BLaER1 (cell line): ENCODE results near the gene LIPA.

ENCODE experiments used
- H3K27ac ChIP-seq: shearing (Covaris generic); formaldehyde crosslinking; 2 replicates; pipeline ENCODE4 v1.8.1; 2022
- H3K27me3 ChIP-seq: shearing (Covaris generic); formaldehyde crosslinking; 2 replicates; pipeline ENCODE4 v1.8.1; 2022
- H3K36me3 ChIP-seq: shearing (Covaris generic); formaldehyde crosslinking; 2 replicates; pipeline ENCODE4 v1.8.1; 2022
- H3K4me1 ChIP-seq: shearing (Covaris generic); formaldehyde crosslinking; 2 replicates; pipeline ENCODE4 v1.8.1; 2022
- H3K4me2 ChIP-seq: shearing (Covaris generic); formaldehyde crosslinking; 2 replicates; pipeline ENCODE4 v1.8.1; 2022
- H3K4me3 ChIP-seq: shearing (Covaris generic); formaldehyde crosslinking; 2 replicates; pipeline ENCODE4 v1.8.1; 2022
- H3K9ac ChIP-seq: shearing (Covaris generic); formaldehyde crosslinking; 2 replicates; pipeline ENCODE4 v1.8.1; 2022
- H3K9me3 ChIP-seq: shearing (Covaris generic); formaldehyde crosslinking; 2 replicates; pipeline ENCODE4 v1.8.1; 2022
- H4K20me1 ChIP-seq: shearing (Covaris generic); formaldehyde crosslinking; 2 replicates; pipeline ENCODE4 v1.8.1; 2022
- Cebpa-rat ChIP-seq: shearing (Covaris generic); IDR thresholded peaks from 2 replicates; pipeline ENCODE4 v1.8.1; 2022

LIPA gene

GRCh38 chr10:89214566-89215165 lies 36.9 kb downstream of the LIPA start:
- peaks cover 15% of the 10 kb centered on the region for H3K4me1 ChIP-seq

DNA sequence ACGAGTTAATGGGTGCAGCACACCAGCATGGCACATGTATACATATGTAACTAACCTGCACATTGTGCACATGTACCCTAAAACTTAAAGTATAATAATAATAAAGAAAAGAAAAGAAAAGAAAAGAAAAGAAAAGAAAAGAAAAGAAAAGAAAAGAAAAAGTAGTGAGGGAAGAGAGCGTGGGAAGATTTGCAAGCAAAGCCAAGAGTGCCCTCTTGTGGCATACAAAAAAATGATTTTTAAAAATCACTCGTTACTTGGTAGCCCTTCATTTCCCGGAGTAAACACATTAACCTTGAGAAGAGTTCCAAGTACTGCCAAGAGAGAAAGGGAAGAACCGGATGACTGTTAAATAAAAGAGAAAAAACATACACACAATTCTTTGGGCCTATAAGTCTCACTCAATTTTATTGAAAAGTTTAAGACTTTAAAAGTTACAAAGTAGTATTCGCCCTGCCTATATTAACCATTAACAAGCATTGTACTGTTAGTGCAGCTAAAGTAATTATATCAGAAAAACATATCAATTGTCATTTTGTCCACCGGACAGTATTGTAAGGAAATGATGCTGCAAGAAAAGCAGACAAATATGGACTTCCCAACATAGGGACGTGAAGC lies 38.3 kb downstream of the LIPA start:
- H3K4me1 ChIP-seq = peaks cover 28% of the 10 kb centered on the region
- no peak overlapping the region for H3K27ac ChIP-seq
- H3K9ac ChIP-seq = no peak overlapping the region
- H3K4me3 ChIP-seq = no peak overlapping the region
- no peak overlapping the region for H3K4me2 ChIP-seq
- no peaks in the 10 kb centered on the region for H3K9me3 ChIP-seq
- H3K36me3 ChIP-seq = peaks cover 9% of the 10 kb centered on the region
- H4K20me1 ChIP-seq = peaks cover 2% of the 10 kb centered on the region
- H3K27me3 ChIP-seq = peaks cover 5% of the 10 kb centered on the region
- TF ChIP-seq Cebpa-rat = no peak

More at GRCh38 chr10:89214566-89215165, 36.9 kb downstream of the LIPA start:
- Histone ChIP-seq H3K9me3 (no peaks in the 10 kb centered on the region), H3K9ac (no peak overlapping the region), H3K4me3 (no peak overlapping the region), H3K36me3 (peaks cover 9% of the 10 kb centered on the region), H3K27ac (no peak overlapping the region), H3K4me2 (no peak overlapping the region), H3K27me3 (no peaks in the 10 kb centered on the region), H4K20me1 (no peaks in the 10 kb centered on the region)
- no peak for TF ChIP-seq Cebpa-rat

DNA sequence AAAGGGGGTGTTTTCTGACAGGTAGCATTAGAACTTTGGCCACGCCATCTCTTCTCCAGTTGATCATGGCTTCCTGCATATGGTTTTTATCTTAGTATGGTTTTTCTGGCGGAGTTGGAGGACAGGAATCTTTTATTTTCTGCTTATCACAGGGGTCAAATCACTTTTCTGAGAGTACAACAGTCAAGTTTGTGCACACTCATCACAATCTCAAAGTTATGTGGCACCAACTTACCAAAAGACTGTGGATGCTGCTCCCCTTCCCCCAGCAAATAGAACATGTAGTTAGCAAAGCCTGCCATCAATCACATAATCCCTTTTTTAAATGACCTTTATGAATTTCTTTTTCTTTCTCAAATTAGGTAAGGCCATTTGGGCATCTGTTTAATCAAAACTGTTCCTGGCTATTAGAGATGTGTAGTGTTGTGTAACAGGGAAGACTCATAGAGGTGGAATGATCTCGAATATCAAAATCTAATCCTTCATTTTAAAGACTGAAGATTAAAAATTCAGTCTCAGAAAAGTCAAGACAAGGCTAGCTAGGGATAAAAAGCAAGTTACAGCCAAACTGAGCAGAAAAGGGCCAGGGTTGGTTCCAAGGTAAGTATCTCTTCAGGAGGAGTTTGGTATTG lies 40.7 kb downstream of the LIPA start:
- peaks cover 29% of the 10 kb centered on the region for H3K27me3 ChIP-seq
- no peaks in the 10 kb centered on the region for H3K9me3 ChIP-seq
- peaks cover 43% of the 10 kb centered on the region for H3K4me1 ChIP-seq
- peaks cover 23% of the 10 kb centered on the region for H4K20me1 ChIP-seq
- no peak for TF ChIP-seq Cebpa-rat
- H3K4me3 ChIP-seq = no peak overlapping the region
- no peak overlapping the region for H3K9ac ChIP-seq
- no peak overlapping the region for H3K4me2 ChIP-seq
- peaks cover 9% of the 10 kb centered on the region for H3K36me3 ChIP-seq
- H3K27ac ChIP-seq = no peak overlapping the region

DNA sequence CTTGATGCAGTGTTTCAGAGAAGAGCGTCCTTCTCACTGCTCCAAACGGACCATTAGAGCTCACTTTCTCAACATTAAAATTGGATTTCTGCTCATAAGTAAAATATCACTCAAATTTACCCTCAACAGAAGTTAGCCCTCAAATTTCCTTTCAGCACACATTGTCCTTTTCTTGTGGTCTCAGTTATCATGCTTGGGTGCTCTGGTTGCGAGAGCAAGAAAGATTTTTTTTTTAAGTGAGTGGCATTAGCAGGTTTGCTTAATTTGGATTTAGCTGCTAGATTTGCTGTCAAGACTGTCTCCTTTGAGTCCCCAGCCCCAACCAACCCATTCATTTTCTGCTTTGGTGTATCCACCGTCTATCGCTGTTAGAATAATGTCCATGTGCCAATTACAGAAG lies 41.9 kb downstream of the LIPA start:
- Histone ChIP-seq H3K4me2 (peak overlapping the region; percentile 74), H3K4me1 (peaks cover 43% of the 10 kb centered on the region), H3K4me3 (no peak overlapping the region), H4K20me1 (peaks cover 23% of the 10 kb centered on the region), H3K9me3 (no peaks in the 10 kb centered on the region), H3K27ac (no peak overlapping the region), H3K9ac (no peak overlapping the region), H3K27me3 (peaks cover 41% of the 10 kb centered on the region), H3K36me3 (no peaks in the 10 kb centered on the region)
- no peak for TF ChIP-seq Cebpa-rat

GRCh38 chr10:89207801-89208551 lies 43.6 kb downstream of the LIPA start:
- Histone ChIP-seq H3K9ac (0 out of 2 replicates have a peak overlapping the region, but pooled peaks have one; percentile 52), H3K4me2 (peak overlapping the region; percentile 97)

GRCh38 chr10:89207181-89207800 lies 44.3 kb downstream of the LIPA start, which contains the start of gene CH25H:
Gene CH25H (minus strand): TSS chr10:89207317. CDS start chr10:89207292, 25 bp downstream.
- no peak for TF ChIP-seq Cebpa-rat
- 0 out of 2 replicates have a peak within 1 kb of the TSS, but pooled peaks have one; percentile 52 for H3K9ac ChIP-seq
- H3K27ac ChIP-seq = no peak within 1 kb of the TSS
- H3K36me3 ChIP-seq = no peaks in the 10 kb centered on the region
- peaks cover 23% of the 10 kb centered on the region for H4K20me1 ChIP-seq
- H3K9me3 ChIP-seq = no peaks in the 10 kb centered on the region
- H3K4me2 ChIP-seq = peak within 1 kb of the TSS; percentile 97
- H3K4me1 ChIP-seq = peaks cover 43% of the 10 kb centered on the region
- peaks cover 45% of the 10 kb centered on the region for H3K27me3 ChIP-seq
- peak within 1 kb of the TSS; percentile 64 for H3K4me3 ChIP-seq

More at GRCh38 chr10:89207801-89208551, 43.6 kb downstream of the LIPA start:
- Histone ChIP-seq H3K4me1 (peaks cover 43% of the 10 kb centered on the region), H3K27ac (no peak overlapping the region), H3K36me3 (no peaks in the 10 kb centered on the region), H3K9me3 (no peaks in the 10 kb centered on the region), H4K20me1 (peaks cover 23% of the 10 kb centered on the region), H3K27me3 (peaks cover 45% of the 10 kb centered on the region), H3K4me3 (peak overlapping the region; percentile 64)
- no peak for TF ChIP-seq Cebpa-rat

DNA sequence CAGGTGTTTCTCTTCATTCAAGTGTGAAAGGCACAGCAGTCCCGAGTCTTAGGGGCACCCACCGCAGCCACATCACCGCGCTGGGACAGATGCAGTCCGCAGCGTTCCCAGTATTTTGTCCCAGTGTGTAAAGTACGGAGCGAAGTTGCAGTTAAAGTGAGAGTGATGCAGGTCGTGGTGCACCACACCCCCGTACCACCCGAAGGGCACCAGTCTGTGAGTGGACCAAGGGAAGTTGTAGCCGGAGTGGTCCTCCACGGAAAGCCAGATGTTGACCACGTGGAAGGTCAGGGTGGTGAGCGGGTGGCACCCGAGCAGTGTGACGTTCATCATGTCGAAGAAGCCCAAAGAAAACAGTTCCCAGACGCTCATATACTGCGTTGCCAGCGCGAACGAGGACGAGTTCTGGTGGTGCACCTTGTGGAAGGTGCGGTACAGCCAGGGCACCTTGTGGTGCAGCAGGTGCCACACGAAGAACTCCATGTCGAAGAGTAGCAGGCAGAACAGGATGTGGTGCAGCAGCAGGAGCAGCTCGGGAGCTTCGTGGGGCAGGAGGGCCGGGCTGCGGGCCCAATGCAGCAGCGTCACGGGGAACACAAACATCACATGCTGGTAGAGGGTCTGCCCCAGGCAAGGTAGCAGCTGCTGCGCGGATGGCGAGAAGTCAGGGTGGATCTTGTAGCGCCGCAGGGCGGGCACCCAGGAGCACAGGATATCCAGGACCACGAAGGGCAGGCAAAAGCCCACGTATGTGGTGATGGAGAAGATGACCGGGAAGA lies 45.0 kb downstream of the LIPA start:
- Histone ChIP-seq H3K9ac (no peak overlapping the region), H3K4me1 (peaks cover 43% of the 10 kb centered on the region), H3K9me3 (no peaks in the 10 kb centered on the region), H3K27ac (no peak overlapping the region), H4K20me1 (peaks cover 23% of the 10 kb centered on the region), H3K36me3 (no peaks in the 10 kb centered on the region), H3K27me3 (peaks cover 45% of the 10 kb centered on the region), H3K4me3 (peak overlapping the region; percentile 64), H3K4me2 (peak overlapping the region; percentile 97)
- no peak for TF ChIP-seq Cebpa-rat

GRCh38 chr10:89204621-89205185 lies 46.9 kb downstream of the LIPA start:
- no peak for TF ChIP-seq Cebpa-rat

More at GRCh38 chr10:89204621-89205185, 46.9 kb downstream of the LIPA start:
- Histone ChIP-seq H3K9ac (no peak overlapping the region), H3K9me3 (no peaks in the 10 kb centered on the region), H3K4me3 (no peak overlapping the region), H3K4me1 (peaks cover 33% of the 10 kb centered on the region), H4K20me1 (peaks cover 23% of the 10 kb centered on the region), H3K27me3 (peaks cover 45% of the 10 kb centered on the region), H3K36me3 (no peaks in the 10 kb centered on the region), H3K4me2 (no peak overlapping the region), H3K27ac (no peak overlapping the region)
